IMR-90 (cell line): Measurements from ENCODE around the gene PF4V1. TPM values are rescaled to one million over a fixed set of nuclear protein-coding genes. Genes with fewer than 3 reads are reported as not detected.

ENCODE experiments used
- ATAC-seq: fragments of 200-7000 bp; cut with Tn5 transposase; 2 replicates; pipeline ENCODE4 v1.9.1; 2020; ENCODE audit warnings: low read depth, mild to moderate bottlenecking, moderate library complexity
- BruUV-seq: library from RNA; stranded (reverse); fragments of 400-500 nt; replicated peaks from 2 replicates; lab custom pipeline; 2021; lab: Mats Ljungman, UMichigan
- CTCF ChIA-PET: fragments of 300-600 bp; formaldehyde crosslinking; extraction: SDS; loops from one replicate; lab custom pipeline; 2021; ENCODE audit warnings: antibody characterized with exemption; lab: Yijun Ruan, JAX
- POLR2A ChIA-PET: fragments of 300-600 bp; sonication (Branson Sonifier 250); formaldehyde crosslinking; loops from one replicate; lab custom pipeline; 2022; ENCODE audit warnings: antibody characterized with exemption; ENCODE audit not compliant: unreplicated experiment; lab: Charles Lee
- DNase-seq: peaks from one replicate; pipeline ENCODE4 v3.0.0; 2013
- H2AFZ ChIP-seq: replicated peaks from 2 replicates; pipeline ENCODE3; 2013; ENCODE audit warnings: low read length, mild to moderate bottlenecking; ENCODE audit not compliant: poor library complexity
- H2AK5ac ChIP-seq: 2 replicates; pipeline ENCODE4 v1.6.1; 2013; ENCODE audit warnings: low read depth, low read length, inconsistent platforms
- H2AK9ac ChIP-seq: replicated peaks from 2 replicates; pipeline ENCODE3; 2013; ENCODE audit warnings: mild to moderate bottlenecking, low read depth, low read length, moderate library complexity; ENCODE audit not compliant: poor library complexity
- H2BK120ac ChIP-seq: 2 replicates; pipeline ENCODE4 v1.6.1; 2013; ENCODE audit warnings: low read depth, low read length, inconsistent platforms
- H2BK15ac ChIP-seq: 3 replicates; pipeline ENCODE4 v1.6.1; 2013; ENCODE audit warnings: low read depth, low read length, inconsistent platforms
- H2BK20ac ChIP-seq: 2 replicates; pipeline ENCODE4 v1.6.1; 2013; ENCODE audit warnings: low read depth, mild to moderate bottlenecking, inconsistent platforms, low read length, moderate library complexity
- H2BK5ac ChIP-seq: 2 replicates; pipeline ENCODE4 v1.6.1; 2013; ENCODE audit warnings: mild to moderate bottlenecking, low read depth, low read length, inconsistent platforms; ENCODE audit not compliant: poor library complexity, severe bottlenecking
- H3K14ac ChIP-seq: replicated peaks from 2 replicates; pipeline ENCODE4 v1.6.1; 2013; ENCODE audit warnings: low read depth, low read length, inconsistent platforms
- H3K18ac ChIP-seq: 2 replicates; pipeline ENCODE4 v1.6.1; 2013; ENCODE audit warnings: low read depth, low read length, control low read depth
- H3K23ac ChIP-seq: 2 replicates; pipeline ENCODE4 v1.6.1; 2013; ENCODE audit warnings: low read depth, low read length, inconsistent platforms
- H3K27ac ChIP-seq: 2 replicates; pipeline ENCODE4 v1.5.1; 2013; ENCODE audit warnings: mild to moderate bottlenecking, control low read depth, low read length; ENCODE audit not compliant: insufficient read depth
- H3K27me3 ChIP-seq: 2 replicates; pipeline ENCODE4 v1.6.1; 2013; ENCODE audit warnings: low read length; ENCODE audit not compliant: control insufficient read depth, insufficient read depth
- H3K36me3 ChIP-seq: 2 replicates; pipeline ENCODE4 v1.6.1; 2013; ENCODE audit warnings: low read length, mixed read lengths; ENCODE audit not compliant: control insufficient read depth, insufficient read depth
- H3K4ac ChIP-seq: 2 replicates; pipeline ENCODE4 v1.6.1; 2013; ENCODE audit warnings: low read depth, low read length, inconsistent platforms
- H3K4me1 ChIP-seq: 2 replicates; pipeline ENCODE4 v1.6.1; 2013; ENCODE audit warnings: low read length, mixed read lengths; ENCODE audit not compliant: control insufficient read depth, insufficient read depth
- H3K4me2 ChIP-seq: 2 replicates; pipeline ENCODE4 v1.6.1; 2013; ENCODE audit warnings: low read depth, mild to moderate bottlenecking, control low read depth, low read length, moderate library complexity
- H3K4me3 ChIP-seq: 2 replicates; pipeline ENCODE4 v1.5.1; 2013; ENCODE audit warnings: low read depth, mild to moderate bottlenecking, control low read depth, low read length, moderate library complexity; ENCODE audit not compliant: insufficient read depth
- H3K56ac ChIP-seq: 2 replicates; pipeline ENCODE4 v1.6.1; 2013; ENCODE audit warnings: low read length, inconsistent platforms; ENCODE audit not compliant: insufficient read depth; ENCODE audit errors: extremely low read depth
- H3K79me1 ChIP-seq, 2 experiments: 2 replicates each; pipeline ENCODE4 v1.6.1; 2013; ENCODE audit warnings: low read length in 2 of 2, inconsistent platforms in 1 of 2, low read depth in 1 of 2
- H3K9ac ChIP-seq: 2 replicates; pipeline ENCODE4 v1.6.1; 2013; ENCODE audit warnings: low read depth, low read length, control low read depth
- H3K9me1 ChIP-seq: 2 replicates; pipeline ENCODE4 v1.6.1; 2013; ENCODE audit warnings: low read length, inconsistent platforms; ENCODE audit not compliant: insufficient read depth
- H3K9me3 ChIP-seq: 2 replicates; pipeline ENCODE4 v1.6.1; 2013; ENCODE audit warnings: low read length; ENCODE audit not compliant: control insufficient read depth, insufficient read depth
- H4K20me1 ChIP-seq: 2 replicates; pipeline ENCODE4 v1.6.1; 2013; ENCODE audit warnings: low read length, inconsistent platforms; ENCODE audit not compliant: insufficient read depth
- H4K5ac ChIP-seq: 2 replicates; pipeline ENCODE4 v1.6.1; 2013; ENCODE audit warnings: mild to moderate bottlenecking, low read depth, low read length, control low read depth
- H4K8ac ChIP-seq, 2 experiments: 2 replicates each; pipeline ENCODE4 v1.6.1; 2013; ENCODE audit warnings: low read depth in 2 of 2, low read length in 2 of 2, control low read depth in 1 of 2, inconsistent platforms in 1 of 2
- H4K91ac ChIP-seq: 2 replicates; pipeline ENCODE4 v1.6.1; 2013; ENCODE audit warnings: low read depth, low read length, inconsistent platforms; ENCODE audit not compliant: insufficient read depth
- BHLHE40 ChIP-seq: fragments of 150-350 bp; IDR thresholded peaks from 2 replicates; pipeline ENCODE4 v1.6.1; 2016; ENCODE audit warnings: mild to moderate bottlenecking, low read depth, low read length
- CHD1 ChIP-seq: IDR thresholded peaks from 2 replicates; pipeline ENCODE4 v1.6.1; 2012; ENCODE audit warnings: low read depth, low read length, improper control_type of control experiment
- FOS ChIP-seq: fragments of 150-350 bp; IDR thresholded peaks from 2 replicates; pipeline ENCODE4 v1.6.1; 2016; ENCODE audit warnings: low read depth, low read length
- MXI1 ChIP-seq: IDR thresholded peaks from 2 replicates; pipeline ENCODE4 v1.6.1; 2012; ENCODE audit warnings: low read depth, mild to moderate bottlenecking, low read length, moderate library complexity, borderline replicate concordance
- POLR2A ChIP-seq: IDR thresholded peaks from 2 replicates; pipeline ENCODE4 v1.6.1; 2012; ENCODE audit warnings: mild to moderate bottlenecking, low read depth, low read length
- RAD21 ChIP-seq: IDR thresholded peaks from 2 replicates; pipeline ENCODE4 v1.6.1; 2012; ENCODE audit warnings: low read length, improper control_type of control experiment
- RCOR1 ChIP-seq: IDR thresholded peaks from 2 replicates; pipeline ENCODE4 v1.6.1; 2012; ENCODE audit warnings: mild to moderate bottlenecking, low read length, improper control_type of control experiment; ENCODE audit not compliant: insufficient replicate concordance
- RFX5 ChIP-seq: IDR thresholded peaks from 2 replicates; pipeline ENCODE4 v1.8.0; 2012; ENCODE audit warnings: low read depth, mild to moderate bottlenecking, low read length, moderate library complexity
- WGBS, 2 experiments: methylation state at CpG; one replicate each; pipeline versions ENCODE4 v1.1.5 to v1.1.7; 2013; ENCODE audit warnings: missing lambda C conversion rate in 2 of 2; ENCODE audit not compliant: insufficient read length in 1 of 2; ENCODE audit errors: extremely low coverage in 2 of 2; 5-methylcytosine and 5-hydroxymethylcytosine counted together
- dilution Hi-C: fragments of 300-500 bp; cut with HindIII; formaldehyde crosslinking; loops from one replicate; pipeline ENCODE4 v1.14.3; 2018; ENCODE audit warnings: low sequenced_read_pairs; ENCODE audit not compliant: unreplicated experiment
- in situ Hi-C: fragments of 300-500 bp; cut with MboI; formaldehyde crosslinking; loops from 3 replicates; pipeline ENCODE4 v1.14.3; 2019; ENCODE audit warnings: low sequenced_read_pairs, inconsistent platforms, mixed read lengths
- intact Hi-C: fragments of 100-400 bp; cut with micrococcal nuclease; formaldehyde crosslinking; loops from 2 replicates; pipeline ENCODE4 v1.10.0; 2022
- polyA plus RNA-seq, 3 experiments: library from polyadenylated mRNA; depleted of rRNA; stranded (reverse); fragments of >200 nt; gene quantifications; 2 replicates each; pipeline ENCODE4 v1.2.3, GENCODE V29; 2012; ENCODE audit warnings: low replicate concordance in 1 of 3
- total RNA-seq: library from RNA; depleted of rRNA; stranded (reverse); fragments of >200 nt; gene quantifications from 2 replicates; pipeline ENCODE4 v1.2.3, GENCODE V29; 2012
- TF ChIP-seq, protein P1 (sequence below): fragments of 150-350 bp; IDR thresholded peaks from 2 replicates; pipeline ENCODE4 v1.6.1; 2016; ENCODE audit warnings: low read depth, mild to moderate bottlenecking, low read length, moderate library complexity, borderline replicate concordance
- TF ChIP-seq, protein P2 (sequence below): conservative IDR thresholded peaks from 2 replicates; pipeline ENCODE4 v1.5.1; 2012; ENCODE audit warnings: mild to moderate bottlenecking, low read depth, low read length, improper control_type of control experiment

Gene PF4V1
- total and polyA plus RNA-seq, 2 of the 4 experiments (the other 2 are of a cell fraction), result not detected

DNA sequence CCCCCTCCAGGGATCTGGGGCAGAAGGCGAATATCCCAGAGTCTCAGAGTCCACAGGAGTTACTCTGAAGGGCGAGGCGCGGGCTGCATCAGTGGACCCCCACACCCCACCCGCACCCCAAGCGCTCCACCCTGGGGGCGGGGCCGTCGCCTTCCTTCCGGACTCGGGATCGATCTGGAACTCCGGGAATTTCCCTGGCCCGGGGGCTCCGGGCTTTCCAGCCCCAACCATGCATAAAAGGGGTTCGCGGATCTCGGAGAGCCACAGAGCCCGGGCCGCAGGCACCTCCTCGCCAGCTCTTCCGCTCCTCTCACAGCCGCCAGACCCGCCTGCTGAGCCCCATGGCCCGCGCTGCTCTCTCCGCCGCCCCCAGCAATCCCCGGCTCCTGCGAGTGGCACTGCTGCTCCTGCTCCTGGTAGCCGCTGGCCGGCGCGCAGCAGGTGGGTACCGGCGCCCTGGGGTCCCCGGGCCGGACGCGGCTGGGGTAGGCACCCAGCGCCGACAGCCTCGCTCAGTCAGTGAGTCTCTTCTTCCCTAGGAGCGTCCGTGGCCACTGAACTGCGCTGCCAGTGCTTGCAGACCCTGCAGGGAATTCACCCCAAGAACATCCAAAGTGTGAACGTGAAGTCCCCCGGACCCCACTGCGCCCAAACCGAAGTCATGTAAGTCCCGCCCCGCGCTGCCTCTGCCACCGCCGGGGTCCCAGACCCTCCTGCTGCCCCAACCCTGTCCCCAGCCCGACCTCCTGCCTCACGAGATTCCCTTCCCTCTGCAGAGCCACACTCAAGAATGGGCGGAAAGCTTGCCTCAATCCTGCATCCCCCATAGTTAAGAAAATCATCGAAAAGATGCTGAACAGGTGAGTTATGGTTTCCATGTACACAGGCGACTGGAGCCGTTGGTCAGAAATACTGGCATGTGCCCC, 16.3 kb downstream of the PF4V1 start, which contains the start of gene CXCL1:
CXCL1 (plus strand) TSS at position 264 of the 926 bp plus-strand sequence; CDS start at position 342, 78 bp downstream.
- H3K9me3 ChIP-seq, result no peaks in the 10 kb centered on the region
- peak within 1 kb of the TSS; percentile 82 for H3K4me2 ChIP-seq
- no peak within 1 kb of the TSS for H3K4ac ChIP-seq
- TF ChIP-seq POLR2A, result no peak
- TF ChIP-seq RCOR1, result no peak
- no peak for TF ChIP-seq MXI1
- TF ChIP-seq, protein P1, sequence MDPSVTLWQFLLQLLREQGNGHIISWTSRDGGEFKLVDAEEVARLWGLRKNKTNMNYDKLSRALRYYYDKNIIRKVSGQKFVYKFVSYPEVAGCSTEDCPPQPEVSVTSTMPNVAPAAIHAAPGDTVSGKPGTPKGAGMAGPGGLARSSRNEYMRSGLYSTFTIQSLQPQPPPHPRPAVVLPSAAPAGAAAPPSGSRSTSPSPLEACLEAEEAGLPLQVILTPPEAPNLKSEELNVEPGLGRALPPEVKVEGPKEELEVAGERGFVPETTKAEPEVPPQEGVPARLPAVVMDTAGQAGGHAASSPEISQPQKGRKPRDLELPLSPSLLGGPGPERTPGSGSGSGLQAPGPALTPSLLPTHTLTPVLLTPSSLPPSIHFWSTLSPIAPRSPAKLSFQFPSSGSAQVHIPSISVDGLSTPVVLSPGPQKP, result no peak
- TF ChIP-seq, protein P2, sequence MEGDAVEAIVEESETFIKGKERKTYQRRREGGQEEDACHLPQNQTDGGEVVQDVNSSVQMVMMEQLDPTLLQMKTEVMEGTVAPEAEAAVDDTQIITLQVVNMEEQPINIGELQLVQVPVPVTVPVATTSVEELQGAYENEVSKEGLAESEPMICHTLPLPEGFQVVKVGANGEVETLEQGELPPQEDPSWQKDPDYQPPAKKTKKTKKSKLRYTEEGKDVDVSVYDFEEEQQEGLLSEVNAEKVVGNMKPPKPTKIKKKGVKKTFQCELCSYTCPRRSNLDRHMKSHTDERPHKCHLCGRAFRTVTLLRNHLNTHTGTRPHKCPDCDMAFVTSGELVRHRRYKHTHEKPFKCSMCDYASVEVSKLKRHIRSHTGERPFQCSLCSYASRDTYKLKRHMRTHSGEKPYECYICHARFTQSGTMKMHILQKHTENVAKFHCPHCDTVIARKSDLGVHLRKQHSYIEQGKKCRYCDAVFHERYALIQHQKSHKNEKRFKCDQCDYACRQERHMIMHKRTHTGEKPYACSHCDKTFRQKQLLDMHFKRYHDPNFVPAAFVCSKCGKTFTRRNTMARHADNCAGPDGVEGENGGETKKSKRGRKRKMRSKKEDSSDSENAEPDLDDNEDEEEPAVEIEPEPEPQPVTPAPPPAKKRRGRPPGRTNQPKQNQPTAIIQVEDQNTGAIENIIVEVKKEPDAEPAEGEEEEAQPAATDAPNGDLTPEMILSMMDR, result 0 out of 2 replicates have a peak, but pooled peaks have one; percentile 10
- no peak for TF ChIP-seq RFX5
- TF ChIP-seq FOS, result no peak
- TF ChIP-seq BHLHE40, result no peak
- TF ChIP-seq CHD1, result no peak
- 0 out of 2 replicates have a peak, but pooled peaks have one; percentile 11 for TF ChIP-seq RAD21
- H3K79me1 ChIP-seq, result no peaks in the 10 kb centered on the region
- peak within 1 kb of the TSS; percentile 26; the same call in 1 of the 2 replicates for H2AK5ac ChIP-seq
- WGBS, 2 experiments, result 3% methylated on average over 27 of the region's 61 CpGs; no CpG with 5 or more reads in 1 of the 2 experiments
- 0 out of 2 replicates have a peak within 1 kb of the TSS, but pooled peaks have one; percentile 4 for H2BK120ac ChIP-seq
- peaks cover 51% of the 10 kb centered on the region for H3K27me3 ChIP-seq
- H2BK5ac ChIP-seq, result no peak within 1 kb of the TSS
- H2BK15ac ChIP-seq, result no peak within 1 kb of the TSS; the same call in 2 of the 3 replicates
- no peaks in the 10 kb centered on the region for H4K20me1 ChIP-seq
- H3K4me3 ChIP-seq, result peak within 1 kb of the TSS; percentile 55
- H3K9me1 ChIP-seq, result no peaks in the 10 kb centered on the region
- no peaks in the 10 kb centered on the region for H3K36me3 ChIP-seq
- ChIA-PET POLR2A (no interaction called here), CTCF (no interaction called here)
- H2AK9ac ChIP-seq, result peak within 1 kb of the TSS; percentile 38
- H3K4me1 ChIP-seq, result peaks cover 3% of the 10 kb centered on the region; the same call in 1 of the 2 replicates
- DNase-seq, result no peak
- H3K9ac ChIP-seq, result peak within 1 kb of the TSS; percentile 48
- dilution Hi-C loops (no loop called here), intact Hi-C loops (loop anchor here (10.0 kb wide), 2 partner anchors 165 to 265 kb away; partner anchors contain the start of gene CXCL3), in situ Hi-C loops (no loop called here)
- H3K27ac ChIP-seq, result peak within 1 kb of the TSS; percentile 13; the same call in 1 of the 2 replicates
- BruUV-seq, result TSS peak; percentile 80
- H3K23ac ChIP-seq, result no peak within 1 kb of the TSS
- H2AFZ ChIP-seq, result peak within 1 kb of the TSS; percentile 87
- H3K56ac ChIP-seq, result no peak within 1 kb of the TSS; the same call in 1 of the 2 replicates
- peak; percentile 87 for ATAC-seq
- no peak within 1 kb of the TSS; the same call in 1 of the 2 replicates for H4K5ac ChIP-seq
- H3K14ac ChIP-seq, result no peak within 1 kb of the TSS
- H4K8ac ChIP-seq, result no peak within 1 kb of the TSS
- no peak within 1 kb of the TSS for H4K91ac ChIP-seq
- H2BK20ac ChIP-seq, result no peak within 1 kb of the TSS
- H3K18ac ChIP-seq, result peak within 1 kb of the TSS; percentile 45; the same call in 1 of the 2 replicates
